HEK293T (cell line): ENCODE measurements around the gene FRMD8.

Source experiments
- ELF4 ChIP-seq: fragments of 450-650 bp; IDR thresholded peaks from 2 replicates; pipeline ENCODE4 v1.6.1; 2017; ENCODE audit warnings: antibody characterized with exemption
- HDGF ChIP-seq: fragments of 450-650 bp; IDR thresholded peaks from 2 replicates; pipeline ENCODE4 v1.6.1; 2017; ENCODE audit warnings: antibody characterized with exemption, borderline replicate concordance

GRCh38 chr11:65362966-65363365 is 23.5 kb upstream of the FRMD8 start:
- no peak for TF ChIP-seq HDGF
- TF ChIP-seq ELF4, result no peak
